AG04450 (cell line): ENCODE results near the gene WDR1. TPM values are rescaled to one million over a fixed set of nuclear protein-coding genes. Genes with fewer than 3 reads are reported as not detected.

Experiments
- CTCF ChIA-PET: fragments of 300-600, 350-600 bp; formaldehyde crosslinking; extraction: SDS; loops from one replicate; lab custom pipeline; 2022; ENCODE audit warnings: antibody characterized with exemption, inconsistent platforms; lab: Charles Lee
- POLR2A ChIA-PET: fragments of 350-600 bp; formaldehyde crosslinking; extraction: SDS; loops from one replicate; lab custom pipeline; 2021; ENCODE audit warnings: antibody characterized with exemption, inconsistent platforms; lab: Yijun Ruan, JAX
- DNase-seq: peaks from one replicate; pipeline ENCODE4 v3.0.0-alpha.2; 2011; ENCODE audit warnings: low read depth, low spot score
- H3K27ac ChIP-seq: one replicate; pipeline ENCODE4 v1.5.1; 2012; ENCODE audit warnings: low read depth, low read length, control low read depth
- H3K27me3 ChIP-seq: one replicate; pipeline ENCODE4 v1.6.0; 2012; ENCODE audit warnings: low read length; ENCODE audit not compliant: control insufficient read depth, insufficient read depth
- H3K4me3 ChIP-seq: 2 replicates; pipeline ENCODE4 v1.5.1; 2011; ENCODE audit warnings: mild to moderate bottlenecking, low read depth, low read length, control low read depth
- H3K9me3 ChIP-seq: 2 replicates; pipeline ENCODE4 v1.5.1; 2012; ENCODE audit warnings: low read length; ENCODE audit not compliant: control insufficient read depth, insufficient read depth
- polyA plus RNA-seq: library from polyadenylated mRNA; depleted of rRNA; stranded (reverse); fragments of >200 nt; gene quantifications from 2 replicates; pipeline ENCODE4 v1.2.3, GENCODE V29; 2011
- TF ChIP-seq, protein P1 (sequence below): IDR thresholded peaks from 2 replicates; pipeline ENCODE4 v1.5.1; 2011; ENCODE audit warnings: low read depth, low read length, control low read depth, inconsistent platforms

WDR1 gene
- polyA plus RNA-seq, 1 experiment: 735 TPM

DNA sequence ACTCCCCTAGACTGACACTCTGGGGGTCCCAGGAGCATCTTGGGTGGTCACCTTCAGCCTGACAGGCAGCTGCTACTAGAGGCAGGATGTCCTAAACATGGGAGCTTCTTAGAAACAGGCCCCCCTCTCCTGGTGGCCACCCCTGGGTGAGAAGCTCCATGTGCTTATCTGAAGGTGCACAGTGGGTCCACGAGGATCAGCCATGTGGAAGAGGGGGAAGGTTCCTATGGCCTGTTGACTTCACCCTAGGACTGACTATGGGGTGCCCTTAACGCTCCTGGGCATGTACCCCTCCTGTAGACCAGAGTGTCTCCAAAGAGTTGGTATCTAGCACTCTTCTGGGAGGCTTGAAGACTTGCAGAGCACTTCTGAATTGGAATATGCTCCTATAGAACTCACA, 22.9 kb upstream of the WDR1 start:
- no peak for DNase-seq
- POLR2A ChIA-PET: no interaction called here

GRCh38 chr4:10135260-10135659, 18.7 kb upstream of the WDR1 start:
- H3K27ac ChIP-seq: no peak overlapping the region
- no peak for DNase-seq
- ChIA-PET CTCF (no interaction called here), POLR2A (no interaction called here)
- TF ChIP-seq, protein P1, sequence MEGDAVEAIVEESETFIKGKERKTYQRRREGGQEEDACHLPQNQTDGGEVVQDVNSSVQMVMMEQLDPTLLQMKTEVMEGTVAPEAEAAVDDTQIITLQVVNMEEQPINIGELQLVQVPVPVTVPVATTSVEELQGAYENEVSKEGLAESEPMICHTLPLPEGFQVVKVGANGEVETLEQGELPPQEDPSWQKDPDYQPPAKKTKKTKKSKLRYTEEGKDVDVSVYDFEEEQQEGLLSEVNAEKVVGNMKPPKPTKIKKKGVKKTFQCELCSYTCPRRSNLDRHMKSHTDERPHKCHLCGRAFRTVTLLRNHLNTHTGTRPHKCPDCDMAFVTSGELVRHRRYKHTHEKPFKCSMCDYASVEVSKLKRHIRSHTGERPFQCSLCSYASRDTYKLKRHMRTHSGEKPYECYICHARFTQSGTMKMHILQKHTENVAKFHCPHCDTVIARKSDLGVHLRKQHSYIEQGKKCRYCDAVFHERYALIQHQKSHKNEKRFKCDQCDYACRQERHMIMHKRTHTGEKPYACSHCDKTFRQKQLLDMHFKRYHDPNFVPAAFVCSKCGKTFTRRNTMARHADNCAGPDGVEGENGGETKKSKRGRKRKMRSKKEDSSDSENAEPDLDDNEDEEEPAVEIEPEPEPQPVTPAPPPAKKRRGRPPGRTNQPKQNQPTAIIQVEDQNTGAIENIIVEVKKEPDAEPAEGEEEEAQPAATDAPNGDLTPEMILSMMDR: no peak
- no peak overlapping the region for H3K4me3 ChIP-seq
- H3K9me3 ChIP-seq: peaks cover 7% of the 10 kb centered on the region
- H3K27me3 ChIP-seq: no peaks in the 10 kb centered on the region

More for the DNA sequence above, 22.9 kb upstream of the WDR1 start:
- H3K4me3 ChIP-seq: no peak overlapping the region
- peaks cover 4% of the 10 kb centered on the region for H3K27me3 ChIP-seq
- CTCF ChIA-PET: no interaction called here
- H3K9me3 ChIP-seq: no peaks in the 10 kb centered on the region
- H3K27ac ChIP-seq: no peak overlapping the region
- TF ChIP-seq, protein P1: no peak

- POLR2A ChIA-PET: no interaction called here
- TF ChIP-seq, protein P1: no peak
- no peak for DNase-seq
- CTCF ChIA-PET: no interaction called here
- no peak overlapping the region for H3K4me3 ChIP-seq
- H3K9me3 ChIP-seq: peaks cover 7% of the 10 kb centered on the region
- no peak overlapping the region for H3K27ac ChIP-seq
- peaks cover under 1% of the 10 kb centered on the region for H3K27me3 ChIP-seq
Measured at GRCh38 chr4:10134141-10134540, 17.5 kb upstream of the WDR1 start.

GRCh38 chr4:10131202-10131601, 14.6 kb upstream of the WDR1 start:
- Histone ChIP-seq H3K27me3 (peaks cover 6% of the 10 kb centered on the region), H3K9me3 (peaks cover 7% of the 10 kb centered on the region), H3K4me3 (no peak overlapping the region), H3K27ac (no peak overlapping the region)
- POLR2A ChIA-PET: no interaction called here
- CTCF ChIA-PET: no interaction called here
- no peak for DNase-seq
- TF ChIP-seq, protein P1: no peak

DNA sequence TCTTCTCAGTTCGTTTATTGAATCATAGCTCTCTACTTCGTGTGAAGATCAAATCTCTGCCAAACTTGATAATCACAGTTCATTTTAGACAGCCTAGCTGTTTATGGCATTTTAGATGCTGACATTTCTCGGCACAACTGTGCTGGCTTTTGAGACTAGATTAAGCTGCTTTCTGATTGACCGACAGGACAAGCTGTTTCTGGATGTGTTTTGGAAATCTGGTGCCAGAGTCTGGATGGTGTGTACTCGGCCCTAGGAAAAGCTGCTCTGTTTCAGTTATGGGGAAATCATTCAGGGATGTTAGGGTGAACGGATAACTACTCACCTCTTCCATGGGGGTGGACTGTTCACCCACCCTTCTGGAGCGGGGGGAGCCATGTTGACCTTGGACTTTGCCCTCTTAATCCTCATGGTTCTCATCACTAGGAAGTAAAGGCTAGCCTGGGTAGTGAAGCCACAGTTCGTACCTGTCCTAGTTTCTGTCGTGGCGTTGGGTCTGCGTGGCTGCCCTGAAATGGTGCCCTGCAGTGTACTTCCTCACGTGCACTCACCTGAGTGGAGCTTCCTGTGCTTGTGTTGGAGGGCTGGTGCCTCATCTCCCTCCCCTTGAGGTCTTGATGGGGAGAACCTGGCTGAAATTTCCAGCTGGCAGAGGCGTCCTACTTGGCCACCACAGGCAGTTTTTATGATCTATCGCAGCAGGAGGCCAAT, 13.7 kb upstream of the WDR1 start:
- Histone ChIP-seq H3K27me3 (peaks cover 6% of the 10 kb centered on the region), H3K27ac (no peak overlapping the region), H3K4me3 (no peak overlapping the region), H3K9me3 (peaks cover 7% of the 10 kb centered on the region)
- ChIA-PET CTCF (no interaction called here), POLR2A (interaction anchor here (0.8 kb wide), 1 partner anchor 13 kb away, joined by 4 read pairs; the partner anchor contains the start of gene WDR1)
- TF ChIP-seq, protein P1: no peak
- no peak for DNase-seq
